ENCODE results near the gene CTBP1. TPM values are rescaled to one million over a fixed set of nuclear protein-coding genes. Genes with fewer than 3 reads are reported as not detected.

CTBP1 gene
- total RNA-seq, 1 experiment from 2014 or later = 136 TPM

- Histone ChIP-seq H3K56ac (ENCODE audit: insufficient read length, low read depth, low read length) (no peak overlapping the region), H2BK20ac (ENCODE audit: low read depth, low read length, poor library complexity, severe bottlenecking) (no peak overlapping the region), H4K5ac (ENCODE audit: insufficient read length, low read depth, low read length) (no peak overlapping the region), H2BK120ac (ENCODE audit: low read depth, low read length, poor library complexity, severe bottlenecking) (no peak overlapping the region), H3K9me3 (ENCODE audit: control insufficient read depth, low read depth, low read length) (no peaks in the 10 kb centered on the region), H3K27ac (ENCODE audit: insufficient read length, low read depth, low read length) (no peak overlapping the region), H3K23me2 (ENCODE audit: insufficient read length, low read depth, low read length, poor library complexity, severe bottlenecking) (no peaks in the 10 kb centered on the region), H3K9ac (ENCODE audit: extremely low read depth, insufficient read length, low read length) (no peak overlapping the region), H3T11ph (ENCODE audit: low read length) (no peak overlapping the region), H4K20me1 (ENCODE audit: control insufficient read depth, insufficient read depth, insufficient read length) (no peaks in the 10 kb centered on the region), H2BK5ac (ENCODE audit: insufficient read length, low read length) (no peak overlapping the region), H3K4me2 (ENCODE audit: insufficient read depth, insufficient read length, low read length) (no peak overlapping the region), H3K14ac (ENCODE audit: insufficient read depth, low read length) (no peak overlapping the region), H4K91ac (ENCODE audit: insufficient read length, low read depth, low read length) (no peak overlapping the region), H3K27me3 (ENCODE audit: insufficient read depth, low read length) (no peaks in the 10 kb centered on the region), H3K79me1 (ENCODE audit: insufficient read depth, low read depth, low read length, poor library complexity, severe bottlenecking) (no peaks in the 10 kb centered on the region), H2AK5ac (ENCODE audit: insufficient read length, low read length) (no peak overlapping the region), H2AFZ (ENCODE audit: low read length) (no peak overlapping the region), H4K8ac (replicated peaks; ENCODE audit: insufficient read length, low read depth, low read length) (no peak overlapping the region), H3K18ac (ENCODE audit: insufficient read length, low read depth, low read length) (no peak overlapping the region), H2BK12ac (ENCODE audit: insufficient read length, low read depth, low read length) (no peak overlapping the region), H3K23ac (ENCODE audit: insufficient read length, low read depth, low read length) (no peak overlapping the region), H3K4ac (ENCODE audit: low read depth, low read length) (no peak overlapping the region), H3K79me2 (ENCODE audit: insufficient read depth, low read length) (no peaks in the 10 kb centered on the region), H3K4me1 (ENCODE audit: insufficient read depth, low read length) (no peaks in the 10 kb centered on the region), H2BK15ac (ENCODE audit: low read depth, low read length) (no peak overlapping the region)
- H3K36me3 Mint-ChIP-seq (ENCODE audit: insufficient read depth in 1 of 3, low read depth in 3 of 3) = no peaks in the 10 kb centered on the region; a peak in 1 of 7 replicates
- peaks cover 12% of the 10 kb centered on the region for H3K27me3 Mint-ChIP-seq (ENCODE audit: low read depth)
- no peak for DNase-seq
- H3K27ac Mint-ChIP-seq = no peak overlapping the region; a peak in 1 of 7 replicates
- no peaks in the 10 kb centered on the region for H3K4me1 Mint-ChIP-seq
- no peaks in the 10 kb centered on the region for H3K9me3 Mint-ChIP-seq
- no peak for TF ChIP-seq CTCF (conservative IDR thresholded peaks at IDR 0.05)
- no peak overlapping the region for H3K4me3 Mint-ChIP-seq
- no CpG with 5 or more reads among the region's 16 CpGs for WGBS (ENCODE audit: extremely low coverage, insufficient read length, low lambda C conversion rate)
Observed at GRCh38 chr4:1195891-1196401, 53.0 kb downstream of the CTBP1 start.

All from H9 (cell line).